Stimulated activated CD4-positive, alpha-beta T cell treated with anti-CD3 and anti-CD28 coated beads, Interleukin-4, amount 100 ng/mL, for 1 hour (primary cell): Measurements from ENCODE around the gene GGN.
"Not testable (repeated sequence)": the region's sequence is repeated elsewhere in the genome, so short reads cannot be mapped to it uniquely, and the experiment has no call there.

Experiments used
- DNase-seq: peaks from one replicate; pipeline ENCODE4 v3.0.0-alpha.2; 2020

Gene GGN

GRCh38 chr19:38386300-38386970 lies 1.4 kb downstream of the GGN start:
- DNase-seq = no peak

DNA sequence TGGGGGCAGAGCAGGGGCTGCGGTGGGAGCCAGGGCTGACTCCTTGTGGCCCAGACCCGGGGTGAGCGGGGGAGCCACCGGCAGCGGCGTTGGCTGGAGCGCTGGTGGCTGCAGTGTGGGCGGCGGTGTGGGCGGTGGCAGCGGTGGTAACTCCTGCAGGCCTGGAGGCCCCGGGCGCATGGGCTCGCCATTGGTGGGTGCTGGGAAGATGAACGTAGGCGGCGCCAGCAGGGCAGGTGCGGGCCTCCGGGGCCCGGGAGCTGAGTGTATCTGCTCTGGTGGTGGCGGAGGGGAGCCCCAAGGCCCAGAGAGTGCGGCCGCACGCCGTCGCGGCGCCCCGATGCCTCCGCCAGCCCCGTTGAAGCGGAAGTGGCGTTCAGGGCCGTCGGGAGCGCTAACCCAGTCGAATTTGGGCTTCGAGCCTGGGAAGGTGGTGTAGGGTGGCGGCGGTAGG lies 2.0 kb downstream of the GGN start:
- peak; percentile 23 for DNase-seq

DNA sequence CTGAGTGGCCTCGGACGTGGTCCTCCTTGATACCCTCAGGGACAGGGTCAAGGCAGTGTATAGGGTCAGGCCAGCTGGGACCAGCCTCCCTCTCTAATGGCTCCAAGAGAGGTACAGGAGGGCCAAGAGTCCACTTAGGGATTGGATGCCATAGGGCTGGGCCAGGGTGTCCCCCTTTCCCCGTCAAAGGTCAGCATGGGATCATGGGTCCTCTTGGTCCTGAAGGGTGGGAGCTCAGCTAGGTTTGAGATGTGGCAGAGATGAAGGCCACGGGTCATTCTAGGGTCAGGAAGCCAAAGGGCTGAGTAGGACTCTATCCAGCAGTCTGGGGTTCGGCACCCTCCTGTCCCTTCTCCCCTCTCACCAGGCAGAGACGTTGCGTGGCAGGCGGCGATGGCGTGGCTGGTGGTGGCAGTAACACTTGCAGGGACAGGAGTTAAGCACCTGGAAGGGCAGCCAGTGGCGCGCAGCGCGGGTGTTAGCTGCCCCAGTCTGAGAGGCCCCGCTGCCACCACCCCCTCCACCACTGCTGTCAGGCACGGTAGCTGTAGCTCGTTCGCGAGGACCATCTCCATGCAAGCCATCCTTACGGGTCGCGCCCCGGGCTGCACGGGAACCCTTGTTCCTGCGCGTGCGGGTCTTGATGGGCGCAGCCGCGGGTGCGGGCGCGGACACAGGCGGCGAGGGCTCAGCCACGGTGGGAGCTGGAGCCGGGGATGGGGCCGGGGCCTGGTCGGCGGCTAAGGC lies 2.6 kb downstream of the GGN start:
- no peak for DNase-seq

DNA sequence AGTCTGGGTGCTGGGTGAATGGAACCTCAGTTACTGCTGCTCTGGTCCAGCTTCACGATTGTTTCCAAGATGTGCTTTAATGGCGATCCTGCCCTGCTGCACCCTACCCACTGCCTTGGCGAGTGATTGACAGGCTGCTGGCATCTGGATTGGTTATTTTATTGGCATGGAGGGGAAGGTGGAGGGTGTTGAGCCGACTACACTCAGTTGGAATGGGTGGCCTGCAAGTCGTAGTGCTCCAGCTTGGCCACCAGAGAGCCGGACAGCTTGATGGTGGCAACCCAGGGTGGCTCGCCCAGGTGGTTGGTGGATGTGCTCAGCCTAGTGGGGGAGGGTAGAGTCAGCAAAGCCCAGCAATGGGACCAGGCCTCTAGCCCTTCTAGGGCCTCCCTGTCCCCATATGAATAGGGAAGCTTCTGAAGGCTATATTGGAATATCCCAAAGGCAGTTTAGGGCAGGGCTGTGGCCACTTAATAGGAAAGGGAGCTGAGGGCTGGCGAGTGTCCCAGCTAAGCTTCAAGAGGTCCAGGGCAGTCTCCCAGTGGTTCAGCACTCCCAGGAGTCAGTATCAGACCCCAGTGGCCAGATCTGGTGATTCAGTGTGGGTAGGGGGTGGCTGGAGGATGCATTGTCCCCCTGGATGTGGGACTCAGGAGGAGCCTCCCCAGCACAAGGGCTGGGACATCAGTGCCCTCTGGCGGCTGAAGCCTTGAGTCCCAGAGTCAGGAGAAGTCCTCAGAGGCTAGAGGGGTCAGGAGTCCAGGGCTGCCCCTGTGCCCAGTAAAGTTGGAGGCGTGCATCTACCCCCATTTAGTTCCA lies 3.4 kb downstream of the GGN start:
- no peak for DNase-seq

DNA sequence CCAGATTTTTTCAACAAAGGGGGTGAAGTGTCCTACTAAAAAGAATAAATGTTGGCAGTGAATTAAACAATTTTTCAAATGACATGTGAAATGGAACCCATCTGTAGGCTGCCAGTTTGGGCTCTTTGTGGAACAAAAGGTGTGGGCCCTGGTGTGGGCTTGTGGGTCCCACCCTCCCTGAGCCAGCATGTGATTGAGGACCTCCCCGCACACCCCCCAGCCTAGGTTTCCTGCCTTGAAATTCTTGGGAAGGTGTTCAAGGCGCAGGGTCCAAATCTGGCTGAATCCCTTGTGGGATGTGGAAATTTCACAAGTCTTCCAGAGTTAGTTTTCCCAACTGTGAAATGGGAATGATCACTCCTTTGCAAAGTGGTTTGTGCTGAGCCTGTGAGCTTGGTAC lies 4.1 kb downstream of the GGN start:
- no peak for DNase-seq

- no peak for DNase-seq
Measured at GRCh38 chr19:38383184-38383583, 4.7 kb downstream of the GGN start.

DNA sequence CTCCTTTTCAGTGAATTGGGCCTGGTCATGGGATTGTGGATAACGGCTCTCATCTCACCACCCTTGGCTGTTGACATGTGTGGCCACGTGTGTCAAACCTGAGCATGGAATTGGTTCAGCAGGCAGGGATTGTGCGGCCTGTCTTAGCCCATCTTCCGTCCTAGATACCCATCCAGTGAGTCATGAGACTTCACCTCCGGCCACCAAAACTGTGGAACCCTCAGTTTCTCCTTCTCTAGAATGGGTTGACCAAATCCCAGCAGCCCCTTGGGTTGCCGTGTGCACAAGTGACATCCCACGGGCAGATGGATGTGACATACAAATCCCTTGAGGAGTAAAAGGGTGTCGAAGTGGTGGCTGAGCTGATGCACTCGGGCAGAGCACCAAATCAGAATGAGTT lies 6.7 kb downstream of the GGN start:
- no peak for DNase-seq

GRCh38 chr19:38378866-38379265 lies 9.0 kb downstream of the GGN start:
- DNase-seq = no peak

- no peak for DNase-seq
Measured at GRCh38 chr19:38377052-38377451, 10.8 kb downstream of the GGN start.

- DNase-seq = no peak
Measured at GRCh38 chr19:38376576-38376975, 11.3 kb downstream of the GGN start.

DNA sequence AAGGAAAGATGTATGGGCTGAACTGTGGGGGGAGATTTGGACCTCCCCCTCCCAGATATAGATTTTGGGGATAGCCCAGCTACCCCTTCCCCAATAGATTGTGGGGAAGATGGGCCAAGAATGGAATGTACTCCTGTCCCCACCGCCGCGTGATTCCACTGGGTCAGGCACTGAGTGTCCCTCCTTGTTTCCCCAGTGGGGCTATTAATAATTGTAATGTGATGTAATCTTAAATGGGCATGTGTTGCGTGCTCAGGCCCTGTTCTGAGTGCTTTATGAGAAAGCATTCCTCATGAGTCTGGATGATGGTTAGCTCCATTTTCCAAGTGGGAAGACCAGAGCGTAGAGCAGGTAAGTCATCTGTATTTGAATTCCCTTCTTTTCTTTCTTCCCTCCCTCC lies 12.1 kb downstream of the GGN start:
- no peak for DNase-seq

- DNase-seq = peak; percentile 21
Measured at GRCh38 chr19:38375098-38375493, 12.7 kb downstream of the GGN start.

DNA sequence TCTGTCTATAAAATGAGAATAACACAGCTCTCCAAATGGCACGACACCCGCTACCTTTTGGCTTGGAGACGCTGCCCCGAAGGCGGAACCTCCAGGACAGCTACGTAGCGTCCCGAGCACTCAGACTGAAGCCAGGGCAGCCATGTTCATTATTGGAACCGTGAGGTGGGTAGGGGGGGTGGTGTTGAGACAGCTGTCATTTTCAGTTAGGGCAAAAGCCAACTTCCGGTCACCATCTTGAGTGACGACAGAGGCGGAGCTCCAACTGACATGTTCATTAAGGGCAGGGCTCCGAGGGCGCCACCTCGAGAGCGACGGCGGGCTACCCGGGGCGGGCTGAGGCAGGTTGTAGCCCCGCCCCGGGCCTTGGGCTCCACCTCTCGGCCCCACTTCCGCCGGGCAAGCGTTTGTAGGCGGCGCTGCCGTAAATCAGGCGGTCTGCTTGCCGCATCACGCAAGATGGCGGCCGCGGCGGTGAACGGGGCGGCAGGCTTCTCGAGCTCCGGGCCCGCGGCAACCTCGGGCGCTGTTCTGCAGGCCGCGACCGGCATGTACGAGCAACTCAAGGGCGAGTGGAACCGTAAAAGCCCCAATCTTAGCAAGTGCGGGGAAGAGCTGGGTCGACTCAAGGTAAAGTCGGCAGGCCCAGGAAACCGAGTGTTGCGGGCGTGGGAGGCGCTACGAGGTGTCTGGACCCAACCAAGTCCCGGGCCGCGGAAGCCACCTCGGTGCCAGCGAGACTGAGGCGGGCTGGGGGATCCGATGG lies 13.3 kb downstream of the GGN start, which contains the start of gene PSMD8:
Gene PSMD8 (plus strand): TSS at position 240 of the 766 bp plus-strand sequence. CDS start 31 bp downstream, at position 271.
- peak; percentile 98 for DNase-seq

DNA sequence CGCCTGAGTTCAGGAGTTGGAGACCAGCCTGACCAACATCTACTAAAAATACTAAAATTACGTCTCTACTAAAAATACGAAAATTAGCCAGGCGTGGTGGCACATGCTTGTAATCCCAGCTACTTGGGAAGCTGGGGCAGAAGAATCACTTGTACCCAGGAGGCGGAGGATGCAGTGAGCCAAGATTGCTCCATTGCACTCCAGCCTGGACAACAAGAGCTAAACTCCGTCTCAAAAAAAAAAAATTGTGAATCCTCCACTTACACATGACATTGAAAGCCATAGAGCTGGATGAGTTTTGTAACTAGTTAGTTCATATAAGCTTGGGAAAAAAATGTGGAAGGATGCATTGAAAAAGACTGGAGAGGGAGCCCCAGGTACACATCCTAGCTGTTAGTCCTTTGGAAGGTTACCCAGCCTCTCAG lies 13.9 kb downstream of the GGN start:
- DNase-seq = no peak

- DNase-seq = no peak
Measured at GRCh38 chr19:38371081-38371480, 16.8 kb downstream of the GGN start.

- no peak for DNase-seq
Measured at GRCh38 chr19:38370299-38370698, 17.5 kb downstream of the GGN start.

- no peak for DNase-seq
Measured at GRCh38 chr19:38369584-38369983, 18.2 kb downstream of the GGN start.

- no peak for DNase-seq
Measured at GRCh38 chr19:38367041-38367440, 20.8 kb downstream of the GGN start.

DNA sequence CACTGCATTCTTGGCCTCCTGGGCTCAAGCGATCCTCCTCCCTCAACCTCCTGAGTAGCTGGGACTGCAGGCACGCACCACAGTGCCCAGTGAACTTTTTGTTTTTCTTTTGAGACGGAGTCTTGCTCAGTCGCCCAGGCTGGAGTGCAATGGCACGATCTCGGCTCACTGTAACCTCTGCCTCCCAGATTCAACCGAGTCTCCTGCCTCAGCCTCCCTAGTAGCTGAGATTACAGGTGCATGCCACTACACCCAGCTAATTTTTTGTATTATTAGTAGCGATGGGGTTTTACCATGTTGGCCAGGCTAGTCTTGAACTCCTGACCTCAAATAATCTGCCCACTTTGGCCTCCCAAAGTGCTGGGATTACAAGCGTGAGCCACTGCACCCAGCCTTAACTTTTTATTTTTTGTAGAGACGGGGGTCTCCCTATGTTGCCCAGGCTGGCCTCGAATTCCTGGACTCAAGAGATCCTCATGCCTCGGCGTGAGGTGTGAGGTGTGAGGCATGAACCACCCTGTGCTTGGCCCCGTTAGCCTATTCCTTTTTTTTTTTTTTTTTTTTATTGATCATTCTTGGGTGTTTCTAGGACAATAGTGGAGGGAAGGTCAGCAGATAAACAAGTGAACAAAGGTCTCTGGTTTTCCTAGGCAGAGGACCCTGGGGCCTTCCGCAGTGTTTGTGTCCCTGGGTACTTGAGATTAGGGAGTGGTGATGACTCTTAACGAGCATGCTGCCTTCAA lies 24.7 kb downstream of the GGN start:
- DNase-seq = not testable (repeated sequence)

- DNase-seq = peak; percentile 70
Measured at GRCh38 chr19:38362076-38362945, 25.5 kb downstream of the GGN start.

DNA sequence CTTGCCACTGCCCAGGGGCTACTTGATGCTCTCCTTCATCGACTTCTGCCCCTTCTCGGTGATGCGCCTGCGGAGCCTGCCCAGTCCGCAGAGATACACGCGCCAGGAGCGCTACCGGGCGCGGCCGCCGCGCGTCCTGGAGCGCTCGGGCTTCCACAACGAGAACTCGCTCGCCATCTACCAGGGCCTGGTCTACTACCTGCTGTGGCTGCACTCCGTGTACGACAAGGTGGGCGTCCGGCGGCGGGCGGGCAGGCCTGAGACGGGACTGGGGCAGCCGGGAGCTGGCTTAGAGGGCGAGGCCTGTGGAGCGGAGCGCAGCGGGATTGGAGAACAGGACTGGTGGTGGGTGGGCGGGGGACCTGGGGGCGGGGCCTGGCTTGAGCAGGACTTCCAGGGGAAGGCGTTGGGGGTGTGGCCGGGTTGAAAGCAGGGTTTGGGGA lies 26.2 kb downstream of the GGN start:
- DNase-seq = peak; percentile 64
